AG04449 (cell line): ENCODE measurements around the gene PRR5L.

Experiments
- CTCF ChIA-PET: fragments of 350-600 bp; formaldehyde crosslinking; extraction: SDS; loops from one replicate; lab custom pipeline; 2021; ENCODE audit warnings: antibody characterized with exemption; lab: Yijun Ruan, JAX
- POLR2A ChIA-PET: fragments of 400-600, 350-600 bp; formaldehyde crosslinking; extraction: SDS; loops from one replicate; lab custom pipeline; 2020; ENCODE audit warnings: antibody characterized with exemption, inconsistent platforms; lab: Yijun Ruan, JAX
- DNase-seq: peaks from one replicate; pipeline ENCODE4 v3.0.0-alpha.2; 2010; ENCODE audit warnings: low read depth, low spot score
- H3K4me3 ChIP-seq: 2 replicates; pipeline ENCODE4 v1.5.1; 2011; ENCODE audit warnings: low read depth, mild to moderate bottlenecking, control low read depth, low read length
- TF ChIP-seq, protein P1 (sequence below): IDR thresholded peaks from one replicate; pipeline ENCODE4 v1.5.1; 2011; ENCODE audit warnings: mild to moderate bottlenecking, moderate library complexity, low read length, control low read depth, inconsistent platforms; ENCODE audit not compliant: insufficient read depth; ENCODE audit errors: missing control alignments

The PRR5L gene

DNA sequence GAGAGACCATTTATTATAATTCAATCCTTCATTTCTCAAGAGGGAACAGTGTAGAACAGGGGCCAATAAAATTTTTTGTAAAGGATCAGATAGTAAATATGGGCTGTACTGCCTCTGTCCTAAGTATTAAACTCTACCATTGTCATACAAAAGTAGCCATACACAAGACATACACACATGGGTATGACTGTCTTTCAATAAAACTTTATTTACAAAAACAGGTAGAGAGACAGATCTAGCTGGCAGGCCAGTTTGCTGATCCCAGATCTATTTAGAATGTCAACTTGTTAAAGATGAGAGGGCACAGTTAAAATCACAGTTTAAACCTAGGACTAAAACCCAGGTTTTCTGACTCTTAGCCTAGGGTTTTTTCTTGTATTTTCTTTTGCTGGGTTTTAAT, 197.2 kb downstream of the PRR5L start:
- CTCF ChIA-PET = interaction anchor here (0.6 to 11.6 kb wide), 55 partner anchors 8 to 901 kb away, joined by 3 to 243 read pairs (median 5); partner anchors contain the start of genes COMMD9, IFTAP, PRR5L and TRAF6
- H3K4me3 ChIP-seq = no peak overlapping the region
- DNase-seq = no peak
- TF ChIP-seq, protein P1, sequence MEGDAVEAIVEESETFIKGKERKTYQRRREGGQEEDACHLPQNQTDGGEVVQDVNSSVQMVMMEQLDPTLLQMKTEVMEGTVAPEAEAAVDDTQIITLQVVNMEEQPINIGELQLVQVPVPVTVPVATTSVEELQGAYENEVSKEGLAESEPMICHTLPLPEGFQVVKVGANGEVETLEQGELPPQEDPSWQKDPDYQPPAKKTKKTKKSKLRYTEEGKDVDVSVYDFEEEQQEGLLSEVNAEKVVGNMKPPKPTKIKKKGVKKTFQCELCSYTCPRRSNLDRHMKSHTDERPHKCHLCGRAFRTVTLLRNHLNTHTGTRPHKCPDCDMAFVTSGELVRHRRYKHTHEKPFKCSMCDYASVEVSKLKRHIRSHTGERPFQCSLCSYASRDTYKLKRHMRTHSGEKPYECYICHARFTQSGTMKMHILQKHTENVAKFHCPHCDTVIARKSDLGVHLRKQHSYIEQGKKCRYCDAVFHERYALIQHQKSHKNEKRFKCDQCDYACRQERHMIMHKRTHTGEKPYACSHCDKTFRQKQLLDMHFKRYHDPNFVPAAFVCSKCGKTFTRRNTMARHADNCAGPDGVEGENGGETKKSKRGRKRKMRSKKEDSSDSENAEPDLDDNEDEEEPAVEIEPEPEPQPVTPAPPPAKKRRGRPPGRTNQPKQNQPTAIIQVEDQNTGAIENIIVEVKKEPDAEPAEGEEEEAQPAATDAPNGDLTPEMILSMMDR = no peak
- POLR2A ChIA-PET = interaction anchor here (0.8 kb wide), 1 partner anchor 15 kb away, joined by 3 read pairs; no protein-coding TSS in a partner anchor

GRCh38 chr11:36498721-36499120, 202.6 kb downstream of the PRR5L start:
- TF ChIP-seq, protein P1 = no peak
- no peak overlapping the region for H3K4me3 ChIP-seq
- ChIA-PET CTCF (interaction anchor here (1.1 to 11.6 kb wide), 6 partner anchors 10 to 202 kb away, joined by 4 to 243 read pairs (median 10); partner anchors contain the start of genes COMMD9, PRR5L and TRAF6), POLR2A (no interaction called here)
- no peak for DNase-seq

DNA sequence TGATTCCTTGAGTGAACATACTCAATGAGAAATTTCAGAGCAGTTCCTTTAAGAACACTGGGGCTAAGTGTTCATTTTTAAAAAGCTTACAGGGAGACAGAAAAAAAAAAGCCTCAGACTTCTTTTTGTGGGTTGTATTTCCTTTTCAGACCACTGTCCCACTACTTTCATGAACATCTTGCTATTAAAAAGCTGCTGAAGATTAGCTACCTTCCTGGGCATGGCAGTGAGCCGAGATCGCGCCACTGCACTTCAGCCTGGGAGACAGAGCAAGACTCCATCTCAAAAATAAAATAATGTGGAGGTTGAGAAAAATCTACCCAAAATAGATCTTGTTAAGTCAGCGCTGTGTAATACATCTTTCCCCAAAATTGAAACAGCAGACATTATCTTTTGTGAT, 203.2 kb downstream of the PRR5L start:
- no peak overlapping the region for H3K4me3 ChIP-seq
- ChIA-PET POLR2A (no interaction called here), CTCF (interaction anchor here (2.5 to 11.6 kb wide), 5 partner anchors 10 to 203 kb away, joined by 9 to 243 read pairs (median 15); partner anchors contain the start of genes COMMD9, PRR5L and TRAF6)
- TF ChIP-seq, protein P1 = no peak
- no peak for DNase-seq

GRCh38 chr11:36500315-36500721, 204.2 kb downstream of the PRR5L start:
- POLR2A ChIA-PET = interaction anchor here (0.6 to 1.2 kb wide), 2 partner anchors 9 to 20 kb away, joined by 3 to 5 read pairs; no protein-coding TSS in a partner anchor
- peak; percentile 63 for DNase-seq
- TF ChIP-seq, protein P1 = no peak
- CTCF ChIA-PET = interaction anchor here (3.2 to 11.6 kb wide), 4 partner anchors 7 to 204 kb away, joined by 15 to 243 read pairs (median 34); partner anchors contain the start of genes COMMD9, PRR5L and TRAF6
- H3K4me3 ChIP-seq = no peak overlapping the region

DNA sequence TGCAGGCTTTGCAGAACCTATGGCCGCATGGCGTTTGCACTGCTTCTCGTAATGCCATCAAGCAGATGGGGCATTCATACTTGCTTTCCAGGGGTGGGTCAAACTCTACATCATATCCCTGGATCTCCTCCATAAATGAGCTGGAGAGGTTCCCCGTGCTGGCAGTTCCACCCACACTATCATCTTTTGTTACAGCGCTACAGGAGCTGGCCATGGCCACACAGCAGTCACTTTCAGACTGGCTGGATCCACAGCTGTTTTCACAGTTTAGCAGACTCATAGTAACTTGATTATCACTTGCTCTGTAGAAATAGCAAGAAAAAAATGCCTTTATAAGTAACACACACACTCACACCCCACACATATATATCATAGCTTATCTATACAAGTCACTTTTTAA, 205.1 kb downstream of the PRR5L start:
- no peak for DNase-seq
- CTCF ChIA-PET = interaction anchor here (2.5 to 4.1 kb wide), 3 partner anchors 8 to 23 kb away, joined by 15 to 47 read pairs (median 20); partner anchors contain the start of gene TRAF6
- POLR2A ChIA-PET = no interaction called here
- H3K4me3 ChIP-seq = no peak overlapping the region
- TF ChIP-seq, protein P1 = no peak

GRCh38 chr11:36507824-36508489, 211.9 kb downstream of the PRR5L start:
- ChIA-PET POLR2A (interaction anchor here (0.7 to 1.2 kb wide), 2 partner anchors 8 to 15 kb away, joined by 3 to 5 read pairs; no protein-coding TSS in a partner anchor), CTCF (interaction anchor here (1.2 to 2.9 kb wide), 5 partner anchors 7 to 239 kb away, joined by 3 to 20 read pairs (median 5); no protein-coding TSS in a partner anchor)
- peak overlapping the region; percentile 99 for H3K4me3 ChIP-seq
- no peak for DNase-seq
- TF ChIP-seq, protein P1 = no peak
